ENCODE results near the gene C4orf50.

Gene C4orf50

DNA sequence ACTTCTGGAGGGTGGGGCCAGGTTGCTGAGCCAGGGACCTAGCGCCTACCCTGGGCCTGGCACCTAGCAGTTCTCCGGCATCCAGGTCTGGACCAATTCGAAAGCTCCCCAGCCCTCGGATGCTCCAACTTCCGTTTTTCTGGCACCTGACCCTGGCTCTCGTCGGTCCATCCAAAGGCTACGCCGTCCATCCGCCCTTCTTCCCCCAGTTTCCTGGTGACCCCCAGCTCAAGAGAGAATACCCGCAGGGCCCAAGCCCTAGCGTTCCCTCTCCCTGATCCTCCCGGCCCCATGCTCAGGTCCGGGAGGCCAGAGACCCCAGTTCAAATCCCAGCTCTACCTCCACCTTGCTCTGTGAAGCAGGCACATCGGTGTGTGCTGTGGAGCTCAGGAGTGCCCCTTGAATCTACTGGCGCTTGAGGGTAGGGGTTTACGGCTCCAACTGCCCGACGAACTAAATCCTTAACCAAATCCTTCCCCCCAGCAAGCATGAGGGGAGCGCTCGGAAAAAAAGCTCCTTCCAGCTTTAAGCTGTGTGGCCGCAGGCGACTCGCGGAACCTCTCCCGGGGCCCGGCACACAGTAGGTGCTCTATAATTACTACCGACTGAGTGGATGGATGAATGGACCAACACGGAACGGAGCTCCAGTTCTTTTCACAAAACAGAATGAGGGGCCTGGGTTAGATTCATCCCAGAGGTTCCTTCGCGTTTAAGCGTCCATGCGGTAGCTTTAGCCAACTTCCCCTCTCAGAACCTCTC lies 126.5 kb downstream of the C4orf50 start:
- no peak overlapping the region for H3K4me3 ChIP-seq (ENCODE audit: low read depth, low read length)
- TF ChIP-seq, protein P1, sequence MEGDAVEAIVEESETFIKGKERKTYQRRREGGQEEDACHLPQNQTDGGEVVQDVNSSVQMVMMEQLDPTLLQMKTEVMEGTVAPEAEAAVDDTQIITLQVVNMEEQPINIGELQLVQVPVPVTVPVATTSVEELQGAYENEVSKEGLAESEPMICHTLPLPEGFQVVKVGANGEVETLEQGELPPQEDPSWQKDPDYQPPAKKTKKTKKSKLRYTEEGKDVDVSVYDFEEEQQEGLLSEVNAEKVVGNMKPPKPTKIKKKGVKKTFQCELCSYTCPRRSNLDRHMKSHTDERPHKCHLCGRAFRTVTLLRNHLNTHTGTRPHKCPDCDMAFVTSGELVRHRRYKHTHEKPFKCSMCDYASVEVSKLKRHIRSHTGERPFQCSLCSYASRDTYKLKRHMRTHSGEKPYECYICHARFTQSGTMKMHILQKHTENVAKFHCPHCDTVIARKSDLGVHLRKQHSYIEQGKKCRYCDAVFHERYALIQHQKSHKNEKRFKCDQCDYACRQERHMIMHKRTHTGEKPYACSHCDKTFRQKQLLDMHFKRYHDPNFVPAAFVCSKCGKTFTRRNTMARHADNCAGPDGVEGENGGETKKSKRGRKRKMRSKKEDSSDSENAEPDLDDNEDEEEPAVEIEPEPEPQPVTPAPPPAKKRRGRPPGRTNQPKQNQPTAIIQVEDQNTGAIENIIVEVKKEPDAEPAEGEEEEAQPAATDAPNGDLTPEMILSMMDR (IDR thresholded peaks at IDR 0.05; ENCODE audit: low read depth, low read length), result no peak

DNA sequence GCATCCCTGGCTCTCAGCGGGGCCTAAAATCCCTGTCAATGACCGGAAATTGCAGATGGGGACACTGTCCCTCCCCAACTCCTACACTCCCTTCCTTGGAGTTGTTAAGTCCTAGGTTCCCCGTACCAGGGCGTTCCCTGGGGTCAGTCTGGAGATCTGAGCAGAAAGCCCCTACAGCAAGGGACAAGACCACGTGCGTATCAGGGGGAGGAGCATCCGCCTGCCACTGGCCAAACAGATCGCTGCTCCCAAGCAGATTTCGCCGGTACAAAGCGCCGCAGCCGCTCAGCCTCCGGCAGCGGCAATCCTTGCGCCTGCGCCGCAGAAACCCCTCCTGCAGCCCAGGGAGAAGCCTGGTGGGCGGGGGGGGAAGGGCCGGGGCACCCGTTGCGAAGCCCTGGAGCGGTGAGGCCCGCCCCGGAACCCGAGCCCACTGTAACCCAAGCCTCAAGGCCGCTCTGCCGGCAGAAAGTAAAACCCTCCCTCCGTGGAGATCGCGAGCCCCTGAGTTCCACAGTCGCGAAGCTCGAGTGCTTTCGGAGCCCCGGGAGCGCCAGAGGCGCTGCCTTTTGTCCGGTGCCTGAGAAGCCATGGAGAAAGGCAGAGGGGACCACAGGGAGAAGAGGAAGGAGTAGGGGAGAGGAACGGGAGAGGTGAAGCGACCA lies 128.0 kb downstream of the C4orf50 start:
- TF ChIP-seq, protein P1 (IDR thresholded peaks at IDR 0.05; ENCODE audit: low read depth, low read length), result no peak
- no peak overlapping the region for H3K4me3 ChIP-seq (ENCODE audit: low read depth, low read length)

DNA sequence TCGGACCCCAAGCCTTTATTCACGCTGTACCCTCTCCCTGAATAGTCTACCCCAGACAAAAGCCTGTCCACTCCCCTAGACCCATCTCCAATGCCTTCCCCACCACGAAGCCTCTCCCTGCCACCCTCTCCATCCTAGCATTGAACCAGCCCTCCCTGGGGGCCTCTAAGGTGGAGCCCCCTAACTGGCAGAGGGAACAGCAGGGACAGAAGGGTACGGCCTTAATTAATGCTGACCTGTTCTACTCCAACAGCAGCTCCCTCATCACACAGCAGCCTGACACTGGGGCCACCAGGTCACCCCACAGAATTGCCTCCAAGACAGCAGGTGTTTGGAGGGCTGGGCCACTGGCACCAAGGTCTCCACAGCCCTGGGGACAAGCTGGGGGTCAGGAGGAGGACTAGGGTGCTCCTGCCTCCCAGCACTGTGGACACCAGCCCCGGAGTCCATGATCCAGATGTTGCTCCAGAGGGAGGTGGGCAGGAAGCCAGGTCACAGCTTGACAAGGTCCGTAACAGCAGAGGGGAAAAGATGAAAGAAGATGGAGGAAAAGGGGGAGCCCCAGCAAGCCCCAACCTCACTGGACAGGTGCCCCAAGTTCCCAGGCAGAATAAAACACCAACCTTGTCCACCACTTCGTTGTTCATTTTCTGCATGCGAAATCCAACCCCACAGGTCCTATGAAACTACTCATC lies 129.1 kb downstream of the C4orf50 start:
- TF ChIP-seq, protein P1 (IDR thresholded peaks at IDR 0.05; ENCODE audit: low read depth, low read length), result no peak
- no peak overlapping the region for H3K4me3 ChIP-seq (ENCODE audit: low read depth, low read length)

DNA sequence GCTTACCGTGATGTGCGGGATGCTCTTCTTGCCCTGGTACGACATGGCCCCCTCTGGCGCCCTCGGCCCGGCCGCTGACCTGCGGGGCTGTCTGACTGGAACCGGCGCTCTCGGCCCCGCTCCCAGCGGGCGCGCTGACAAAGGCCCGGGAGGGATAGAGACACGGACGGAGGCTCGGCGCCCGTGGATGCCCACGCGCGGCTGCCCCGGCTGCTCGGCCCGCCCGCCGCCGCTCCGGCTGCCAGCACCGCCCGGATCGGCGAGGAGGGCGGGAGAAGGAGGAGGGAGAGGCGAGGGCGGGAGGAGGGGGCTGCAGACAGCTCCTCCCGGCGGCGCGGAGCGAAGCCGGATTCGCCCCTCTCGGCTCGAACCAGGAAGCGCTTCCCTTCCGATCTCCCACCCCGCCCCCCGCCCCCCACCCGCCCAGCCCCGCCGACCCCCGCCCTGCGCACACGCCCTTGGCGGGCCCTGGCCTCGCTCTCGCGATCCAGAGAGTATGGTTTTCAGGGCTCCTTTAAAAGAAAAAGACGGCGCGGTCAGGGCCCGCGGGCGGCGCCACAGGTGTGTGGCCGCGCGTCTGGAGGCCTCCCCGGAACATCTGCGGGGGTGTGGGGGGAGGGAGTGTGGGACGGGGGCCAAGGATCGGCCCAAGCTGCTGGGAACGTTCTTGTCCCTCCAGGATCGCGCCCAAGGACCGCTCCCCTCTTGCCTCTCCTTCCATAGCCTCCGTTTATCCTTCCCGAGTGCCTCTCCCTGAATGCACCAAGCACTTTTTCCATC lies 129.8 kb downstream of the C4orf50 start:
- H3K4me3 ChIP-seq (ENCODE audit: low read depth, low read length), result no peak overlapping the region
- TF ChIP-seq, protein P1 (IDR thresholded peaks at IDR 0.05; ENCODE audit: low read depth, low read length), result no peak

DNA sequence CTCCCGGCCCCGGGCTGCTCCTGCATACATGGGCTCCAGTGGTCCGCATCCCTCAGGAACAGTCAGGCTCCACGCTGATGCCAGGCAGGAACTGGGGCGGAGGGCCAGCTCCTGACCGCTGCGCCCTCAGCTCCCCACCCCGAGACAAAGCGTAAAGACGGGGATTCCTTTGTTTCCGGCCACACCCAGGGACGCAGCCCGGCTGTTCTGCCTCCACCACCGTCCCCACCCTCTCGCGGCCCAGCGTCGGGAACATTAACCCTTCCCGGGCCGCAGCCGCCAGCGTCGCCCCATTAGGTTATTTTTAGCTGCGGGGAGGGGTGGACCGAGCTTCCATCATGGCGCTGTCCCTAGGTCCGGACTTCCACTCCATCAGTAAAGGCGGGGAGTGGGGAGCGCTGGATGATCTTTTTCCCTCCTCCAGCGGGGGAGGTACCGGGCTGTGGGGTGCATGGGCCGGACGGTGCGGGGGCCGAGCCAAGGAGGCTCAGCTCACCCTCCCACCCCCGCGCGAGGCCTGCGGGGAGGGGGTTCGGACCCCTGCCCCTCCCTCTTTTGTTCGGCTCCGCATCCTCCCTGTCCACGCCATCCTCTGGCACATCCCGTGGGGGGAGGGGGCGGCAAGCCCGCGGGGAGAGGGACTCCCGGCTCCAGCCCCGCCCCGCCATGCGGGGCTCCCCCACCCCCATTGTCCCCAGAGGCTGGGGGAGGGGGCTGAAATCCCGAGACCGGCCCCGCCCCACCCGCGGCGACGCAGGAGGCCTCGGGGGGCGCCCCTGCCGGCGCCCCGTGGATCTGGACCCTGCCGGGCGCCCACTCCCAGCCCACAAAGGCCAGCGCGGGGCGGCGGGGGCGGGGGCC lies 130.6 kb downstream of the C4orf50 start:
- TF ChIP-seq, protein P1 (IDR thresholded peaks at IDR 0.05; ENCODE audit: low read depth, low read length), result no peak

DNA sequence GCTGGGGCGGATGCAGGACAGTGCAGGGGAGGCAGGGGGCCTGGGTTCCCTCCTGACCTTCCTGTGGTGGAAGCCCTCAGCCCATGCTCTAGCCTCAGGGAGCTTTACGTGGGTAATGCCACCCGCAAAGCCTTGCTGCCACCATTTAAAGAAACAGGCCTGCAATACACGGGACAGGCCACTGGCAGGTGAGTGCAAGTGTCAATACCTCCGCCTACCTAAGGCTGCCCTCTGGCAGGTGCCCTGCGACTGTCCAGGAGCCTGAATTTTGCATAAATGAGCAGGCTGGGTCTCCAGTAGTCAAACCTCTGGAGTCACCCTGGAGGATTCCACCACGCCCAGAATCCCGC lies 131.2 kb downstream of the C4orf50 start:
- TF ChIP-seq, protein P1 (IDR thresholded peaks at IDR 0.05; ENCODE audit: low read depth, low read length), result no peak
- no peak overlapping the region for H3K4me3 ChIP-seq (ENCODE audit: low read depth, low read length)

More for the DNA sequence above, 130.6 kb downstream of the C4orf50 start:
- no peak overlapping the region for H3K4me3 ChIP-seq (ENCODE audit: low read depth, low read length)

Measured in WI38 (cell line).